ENCODE data around the gene METTL22. TPM values are rescaled to one million over a fixed set of nuclear protein-coding genes. Genes with fewer than 3 reads are reported as not detected.

METTL22 gene
- total and polyA plus RNA-seq, 2 donors (not counting 3 experiments of a cell fraction or from before 2014, with no cell fraction given), result 42.0 to 52.6 TPM

DNA sequence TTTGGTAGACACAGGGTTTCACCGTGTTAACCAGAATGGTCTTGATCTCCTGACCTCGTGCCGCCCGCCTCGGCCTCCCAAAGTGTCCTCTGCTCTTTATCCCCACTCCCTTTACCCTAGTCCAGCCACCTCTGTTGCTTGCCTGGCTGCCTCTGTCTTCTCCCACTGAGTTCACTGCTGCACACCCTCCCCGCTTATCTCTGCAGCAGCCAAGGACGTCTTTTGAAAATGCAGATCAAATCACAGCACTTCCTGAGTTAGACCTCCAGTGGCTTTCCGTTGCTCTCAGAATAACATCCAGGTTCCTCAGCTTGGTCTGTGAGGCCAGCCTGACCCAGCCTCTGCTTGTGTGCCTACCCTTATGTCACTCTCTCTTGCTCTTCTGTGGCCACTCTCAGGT, 5.4 kb downstream of the METTL22 start:
- Histone ChIP-seq H3K36me3 (ENCODE audit: control insufficient read depth in 2 of 2, extremely low read depth in 1 of 2, insufficient read depth in 2 of 2, low read length in 2 of 2) (peaks cover 21 to 46% of the 10 kb centered on the region in 2 experiments), H3K79me2 (ENCODE audit: control insufficient read depth, insufficient read depth, low read length) (peaks cover 20% of the 10 kb centered on the region), H3K27me3 (ENCODE audit: control insufficient read depth in 2 of 2, insufficient read depth in 2 of 2, low read length in 2 of 2) (no peaks in the 10 kb centered on the region), H2AFZ (ENCODE audit: low read depth, low read length) (no peak overlapping the region), H3K9me1 (replicated peaks; ENCODE audit: control insufficient read depth, extremely low read depth, insufficient read depth, low read length) (no peaks in the 10 kb centered on the region), H3K4me3 (replicated peaks in 1 of 3; ENCODE audit: insufficient read depth in 1 of 3, low read depth in 1 of 3, low read length in 3 of 3) (no peak overlapping the region), H4K20me1 (replicated peaks; ENCODE audit: control insufficient read depth, extremely low read depth, insufficient read depth, low read length) (no peaks in the 10 kb centered on the region), H3K9ac (replicated peaks; ENCODE audit: extremely low read depth, insufficient read depth, low read length) (no peak overlapping the region), H3K4me2 (ENCODE audit: insufficient read depth, low read length) (no peak overlapping the region), H3K9me3 (replicated peaks; ENCODE audit: control insufficient read depth, insufficient read depth, low read length) (no peaks in the 10 kb centered on the region), H3K27ac (ENCODE audit: insufficient read depth, low read depth, low read length) (no peak overlapping the region), H3K4me1 (ENCODE audit: control insufficient read depth, extremely low read depth, insufficient read depth, low read length) (peaks cover 8% of the 10 kb centered on the region)
- no peak for DNase-seq (ENCODE audit: low read depth, low spot score)
- CTCF ChIA-PET, result interaction anchor here (1.2 to 1.5 kb wide), 2 partner anchors 508 to 1888 kb away, joined by 3 read pairs; no protein-coding TSS in a partner anchor
- intact Hi-C loops (cut with micrococcal nuclease) (no loop called here), dilution Hi-C loops (cut with MboI; ENCODE audit: extremely low pct_ligation_motif_present, low sequenced_read_pairs) (no loop called here)
- no peak for FAIRE-seq
- POLR2A ChIA-PET, result no interaction called here
- no TSS peak for BruUV-seq (replicated peaks)
- TF ChIP-seq, protein P1, sequence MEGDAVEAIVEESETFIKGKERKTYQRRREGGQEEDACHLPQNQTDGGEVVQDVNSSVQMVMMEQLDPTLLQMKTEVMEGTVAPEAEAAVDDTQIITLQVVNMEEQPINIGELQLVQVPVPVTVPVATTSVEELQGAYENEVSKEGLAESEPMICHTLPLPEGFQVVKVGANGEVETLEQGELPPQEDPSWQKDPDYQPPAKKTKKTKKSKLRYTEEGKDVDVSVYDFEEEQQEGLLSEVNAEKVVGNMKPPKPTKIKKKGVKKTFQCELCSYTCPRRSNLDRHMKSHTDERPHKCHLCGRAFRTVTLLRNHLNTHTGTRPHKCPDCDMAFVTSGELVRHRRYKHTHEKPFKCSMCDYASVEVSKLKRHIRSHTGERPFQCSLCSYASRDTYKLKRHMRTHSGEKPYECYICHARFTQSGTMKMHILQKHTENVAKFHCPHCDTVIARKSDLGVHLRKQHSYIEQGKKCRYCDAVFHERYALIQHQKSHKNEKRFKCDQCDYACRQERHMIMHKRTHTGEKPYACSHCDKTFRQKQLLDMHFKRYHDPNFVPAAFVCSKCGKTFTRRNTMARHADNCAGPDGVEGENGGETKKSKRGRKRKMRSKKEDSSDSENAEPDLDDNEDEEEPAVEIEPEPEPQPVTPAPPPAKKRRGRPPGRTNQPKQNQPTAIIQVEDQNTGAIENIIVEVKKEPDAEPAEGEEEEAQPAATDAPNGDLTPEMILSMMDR (IDR thresholded peaks at IDR 0.05; ENCODE audit: extremely low read depth in 1 of 2, insufficient read depth in 1 of 2, low read depth in 1 of 2, low read length in 2 of 2), result no peak
- no peak for TF ChIP-seq GATA2 (IDR thresholded peaks at IDR 0.05; ENCODE audit: insufficient read depth, insufficient read length, low read depth, low read length)
- no peak for TF ChIP-seq MYC (IDR thresholded peaks at IDR 0.05; ENCODE audit: low read depth, low read length)
- no peak for TF ChIP-seq POLR2A (IDR thresholded peaks at IDR 0.05; ENCODE audit: low read depth, low read length)
- TF ChIP-seq JUN (IDR thresholded peaks at IDR 0.05; ENCODE audit: borderline replicate concordance, insufficient read depth, insufficient read length, low read depth), result no peak
- TF ChIP-seq EZH2 (IDR thresholded peaks at IDR 0.05; ENCODE audit: borderline replicate concordance, low read depth, low read length, severe bottlenecking), result no peak
- TF ChIP-seq FOS (IDR thresholded peaks at IDR 0.05; ENCODE audit: borderline replicate concordance, insufficient read depth, low read length), result no peak
